OCI-LY3 (cell line): ENCODE results near the gene TRIM69.
"Not testable (repeated sequence)": the region's sequence is repeated elsewhere in the genome, so short reads cannot be mapped to it uniquely, and the experiment has no call there.

Experiments
- CTCF ChIP-seq: fragments of 200-600, 300-600 bp; sonication (generic); IDR thresholded peaks from 2 replicates; pipeline ENCODE4 v1.5.1; 2014; ENCODE audit warnings: antibody characterized with exemption, low read length, low read depth
- EZH2phosphoT487 ChIP-seq: fragments of 200-600 bp; shearing (Covaris generic); IDR thresholded peaks from 2 replicates; pipeline ENCODE4 v1.6.1; 2018; ENCODE audit warnings: antibody characterized with exemption, mixed run types, low read depth

GRCh38 chr15:44728232-44728575 is 8.1 kb upstream of the TRIM69 start:
- TF ChIP-seq CTCF, EZH2phosphoT487: not testable (repeated sequence)
